GM12891 (cell line): ENCODE results near the gene TRIM29.

ENCODE experiments used
- POLR2A ChIP-seq: IDR thresholded peaks from 2 replicates; pipeline ENCODE4 v1.6.1; 2011; ENCODE audit warnings: low read depth, low read length, control low read depth
- POLR2AphosphoS5 ChIP-seq: IDR thresholded peaks from 2 replicates; pipeline ENCODE4 v1.6.1; 2011; ENCODE audit warnings: low read depth, low read length, control low read depth
- POU2F2 ChIP-seq: IDR thresholded peaks from 2 replicates; pipeline ENCODE4 v1.6.1; 2011; ENCODE audit warnings: low read depth, mild to moderate bottlenecking, control low read depth, low read length, moderate library complexity
- SPI1 ChIP-seq: IDR thresholded peaks from 2 replicates; pipeline ENCODE4 v1.6.1; 2011; ENCODE audit warnings: low read depth, low read length, control low read depth
- TAF1 ChIP-seq: IDR thresholded peaks from 2 replicates; pipeline ENCODE4 v1.6.1; 2011; ENCODE audit warnings: low read depth, low read length, control low read depth

GRCh38 chr11:120128392-120129119, 9.4 kb downstream of the TRIM29 start:
- TF ChIP-seq POLR2AphosphoS5 (no peak), POLR2A (no peak), TAF1 (no peak), POU2F2 (no peak), SPI1 (no peak)
